K562 (cell line): ENCODE results near the gene CREB3L2. TPM values are rescaled to one million over a fixed set of nuclear protein-coding genes. Genes with fewer than 3 reads are reported as not detected.

Experiments used
- ATAC-seq: fragments of 200-7000 bp; cut with Tn5 transposase; 3 replicates; pipeline ENCODE4 v1.9.1; 2020; ENCODE audit warnings: moderate library complexity
- BruUV-seq: library from RNA; stranded (reverse); fragments of 400-500 nt; replicated peaks from 2 replicates; lab custom pipeline; 2021; lab: Mats Ljungman, UMichigan
- CTCF ChIA-PET: fragments of 300-600 bp; formaldehyde crosslinking; extraction: SDS; loops from one replicate; lab custom pipeline; 2021; ENCODE audit warnings: low intra/inter-chr PET ratio; lab: Yijun Ruan, JAX
- POLR2A ChIA-PET: fragments of 300-600, 350-650 bp; sonication (Branson Sonifier 250); formaldehyde crosslinking; extraction: SDS; loops from one replicate; lab custom pipeline; 2021; ENCODE audit warnings: antibody characterized with exemption, inconsistent platforms; lab: Yijun Ruan, JAX
- DNase-seq, 4 experiments: peaks; one replicate each; pipeline versions ENCODE4 v3.0.0 to v3.0.0-alpha.2; 2011 to 2018; ENCODE audit warnings: low spot score in 3 of 4, mixed read lengths in 3 of 4; ENCODE audit errors: extremely low read depth in 1 of 4
- FAIRE-seq: peaks from 2 replicates; lab custom pipeline; 2011; peaks lifted over from hg19 to GRCh38; lab: Jason Lieb, UNC
- H2AFZ ChIP-seq: 2 replicates; pipeline ENCODE4 v1.6.0; 2011; ENCODE audit warnings: low read depth, low read length, control low read depth, inconsistent platforms
- H3K27ac ChIP-seq: fragments of 200-600 bp; 3 replicates; pipeline ENCODE4 v1.8.0; 2011; ENCODE audit warnings: low read depth, mild to moderate bottlenecking, control low read depth, inconsistent platforms, low read length, moderate library complexity, mixed read lengths; ENCODE audit errors: extremely low read depth
- H3K27me3 ChIP-seq, 2 experiments: fragments of 300-600 bp in 1 of 2; 2 replicates in 1 of 2; 3 replicates in 1 of 2; pipeline versions ENCODE4 v1.6.0 to v1.8.0; 2011; ENCODE audit warnings: inconsistent platforms in 2 of 2, low read length in 2 of 2, mild to moderate bottlenecking in 1 of 2, mixed read lengths in 1 of 2, moderate library complexity in 1 of 2; ENCODE audit not compliant: control insufficient read depth in 2 of 2, insufficient read depth in 2 of 2
- H3K36me3 ChIP-seq: fragments of 300-600 bp; 3 replicates; pipeline ENCODE4 v1.8.0; 2011; ENCODE audit warnings: mild to moderate bottlenecking, low read length, inconsistent platforms; ENCODE audit not compliant: control insufficient read depth, insufficient read depth
- H3K4me1 ChIP-seq, 2 experiments: fragments of 200-600 bp in 1 of 2; replicated peaks in 1 of 2; 2 replicates in 1 of 2; 3 replicates in 1 of 2; pipeline versions ENCODE4 v1.5.1 to v1.8.0; 2011; ENCODE audit warnings: inconsistent platforms in 2 of 2, low read length in 2 of 2, mild to moderate bottlenecking in 1 of 2, mixed read lengths in 1 of 2, moderate library complexity in 1 of 2; ENCODE audit not compliant: control insufficient read depth in 2 of 2, insufficient read depth in 2 of 2
- H3K4me2 ChIP-seq: 2 replicates; pipeline ENCODE4 v1.6.1; 2011; ENCODE audit warnings: low read length, control low read depth, inconsistent platforms, mixed read lengths; ENCODE audit not compliant: insufficient read depth
- H3K4me3 ChIP-seq: fragments of 200-600 bp; sonication (generic), shearing (Covaris generic); 2 replicates; pipeline ENCODE4 v1.5.1; 2016; ENCODE audit warnings: control low read depth, inconsistent platforms
- H3K79me2 ChIP-seq: fragments of 200-600 bp; 3 replicates; pipeline ENCODE4 v1.8.0; 2011; ENCODE audit warnings: low read length, inconsistent platforms; ENCODE audit not compliant: control insufficient read depth, insufficient read depth
- H3K9ac ChIP-seq, 2 experiments: 2 replicates each; pipeline versions ENCODE4 v1.6.0 to v1.6.1; 2011; ENCODE audit warnings: low read depth in 2 of 2, low read length in 2 of 2, control low read depth in 1 of 2, inconsistent platforms in 1 of 2, mild to moderate bottlenecking in 1 of 2, mixed read lengths in 1 of 2; ENCODE audit not compliant: insufficient read depth in 1 of 2
- H3K9me1 ChIP-seq: one replicate; pipeline ENCODE4 v1.6.0; 2011; ENCODE audit warnings: inconsistent platforms, mild to moderate bottlenecking, low read length, moderate library complexity; ENCODE audit not compliant: control insufficient read depth, insufficient read depth
- H3K9me3 ChIP-seq: replicated peaks from 2 replicates; pipeline ENCODE4 v1.5.1; 2011; ENCODE audit warnings: low read depth, low read length, inconsistent platforms; ENCODE audit not compliant: control insufficient read depth, insufficient read depth
- H4K20me1 ChIP-seq: replicated peaks from 2 replicates; pipeline ENCODE4 v1.6.1; 2011; ENCODE audit warnings: low read length, inconsistent platforms, mixed read lengths; ENCODE audit not compliant: control insufficient read depth, insufficient read depth
- CHD1 ChIP-seq: fragments of 200-600 bp; sonication (generic); IDR thresholded peaks from one replicate; pipeline ENCODE4 v1.6.1; 2012; ENCODE audit warnings: mild to moderate bottlenecking, moderate library complexity, low read length, inconsistent platforms
- ERF ChIP-seq: fragments of 450-650 bp; formaldehyde crosslinking; IDR thresholded peaks from 2 replicates; pipeline ENCODE4 v1.4.0; 2020; ENCODE audit warnings: mild to moderate bottlenecking, mixed read lengths
- FOXM1 ChIP-seq, 2 experiments: fragments of 450-650 bp in 1 of 2; sonication (generic) in 1 of 2; formaldehyde crosslinking in 1 of 2; IDR thresholded peaks; 2 replicates each; pipeline versions ENCODE4 v1.6.1 to v1.9.0; 2017 to 2022; ENCODE audit warnings: low read depth in 2 of 2, mild to moderate bottlenecking in 2 of 2, missing genetic modification reagents in 1 of 2, moderate library complexity in 1 of 2
- NCOA6 ChIP-seq: fragments of 450-650 bp; IDR thresholded peaks from 2 replicates; pipeline ENCODE4 v1.6.1; 2017; ENCODE audit warnings: mild to moderate bottlenecking
- PKNOX1 ChIP-seq: fragments of 450-650 bp; IDR thresholded peaks from 2 replicates; pipeline ENCODE4 v1.6.1; 2016
- PRDM10 ChIP-seq: fragments of 450-650 bp; IDR thresholded peaks from 2 replicates; pipeline ENCODE4 v1.6.1; 2018; ENCODE audit not compliant: partially characterized antibody
- RBM22 ChIP-seq: fragments of 200-400 bp; formaldehyde crosslinking; IDR thresholded peaks from 2 replicates; pipeline ENCODE4 v1.6.1; 2018; ENCODE audit warnings: low read length, low read depth; ENCODE audit not compliant: poor library complexity, severe bottlenecking
- RUNX1 ChIP-seq: sonication (generic); IDR thresholded peaks from 2 replicates; pipeline ENCODE4 v1.6.1; 2016; ENCODE audit warnings: antibody characterized with exemption, low read depth
- SMARCB1 ChIP-seq: IDR thresholded peaks from 2 replicates; pipeline ENCODE4 v1.6.1; 2011; ENCODE audit warnings: improper control_type of control experiment, low read depth; ENCODE audit not compliant: insufficient read length
- WGBS: fragments of 100-300 bp; shearing (Covaris generic); methylation state at CpG from one replicate; pipeline ENCODE4 v1.1.6; 2016; ENCODE audit warnings: low coverage, mixed read lengths; ENCODE audit not compliant: insufficient coverage; ENCODE audit errors: missing lambda C conversion rate; 5-methylcytosine and 5-hydroxymethylcytosine counted together
- in situ Hi-C: fragments of 300-500 bp; cut with MboI; formaldehyde crosslinking; loops from 4 replicates; pipeline ENCODE4 v1.15.0; 2018; ENCODE audit warnings: inconsistent platforms, mixed read lengths
- intact Hi-C: fragments of 100-400 bp; cut with micrococcal nuclease; formaldehyde crosslinking; loops from 2 replicates; pipeline ENCODE4 v1.14.2; 2022
- polyA plus RNA-seq, 8 experiments: library from polyadenylated mRNA; depleted of rRNA in 4 of 8; stranded (reverse) in 5 of 8; unstranded in 3 of 8; fragments of >200 nt; fragmentation: Nextera tagmentation in 2 of 8; fragmentation: Illumina TruSeq in 1 of 8; extraction: Ambion mirVana in 2 of 8; extraction: Trizol in 1 of 8; gene quantifications; 2 replicates each; pipeline versions ENCODE4 v1.2.1 to v1.2.3, GENCODE V29; 2011 to 2014; ENCODE audit warnings: inconsistent platforms in 1 of 8, missing spikeins in 1 of 8
- total RNA-seq, 7 experiments: library from RNA; depleted of rRNA in 6 of 7; stranded (reverse); fragments of >200 nt in 6 of 7; fragmentation: Illumina TruSeq in 2 of 7; extraction: Trizol in 2 of 7; gene quantifications; 2 replicates each; pipeline versions ENCODE4 v1.2.1 to v1.2.3, GENCODE V29; 2011 to 2021; ENCODE audit warnings: low replicate concordance in 1 of 7
- TF ChIP-seq, protein P1 (sequence below): fragments of 450-650 bp; formaldehyde crosslinking; IDR thresholded peaks from 2 replicates; pipeline ENCODE4 v1.4.0; 2022; ENCODE audit warnings: missing genetic modification characterization

Gene CREB3L2
- total and polyA plus RNA-seq, 9 of the 15 experiments (the other 6 are each of a cell fraction or from before 2014, with no cell fraction given): 7.1 to 45.6 (median 15.8) TPM

GRCh38 chr7:137853053-137853452 is 148.8 kb downstream of the CREB3L2 start:
- ATAC-seq: no peak
- H3K36me3 ChIP-seq: no peaks in the 10 kb centered on the region
- TF ChIP-seq ERF (CRISPR knock-in tag) (no peak), CHD1 (no peak), PKNOX1 (no peak), RBM22 (no peak)
- H3K4me3 ChIP-seq: no peak overlapping the region
- no peaks in the 10 kb centered on the region for H3K79me2 ChIP-seq
- BruUV-seq: no TSS peak
- intact Hi-C loops (no loop called here), in situ Hi-C loops (no loop called here)
- peaks cover 8 to 9% of the 10 kb centered on the region in 2 experiments; a peak in 3 of 5 replicates for H3K27me3 ChIP-seq
- no peak overlapping the region for H2AFZ ChIP-seq
- no peak overlapping the region for H3K9ac ChIP-seq
- POLR2A ChIA-PET: interaction anchor here (0.7 to 1.5 kb wide), 2 partner anchors 9 to 26 kb away, joined by 3 to 4 read pairs; no protein-coding TSS in a partner anchor
- WGBS: 27% methylated on average over 1 of the region's 1 CpG
- CTCF ChIA-PET: no interaction called here
- DNase-seq: no peak
- no peaks in the 10 kb centered on the region for H4K20me1 ChIP-seq
- no peak for FAIRE-seq
- no peak overlapping the region for H3K4me2 ChIP-seq
- H3K9me1 ChIP-seq: no peaks in the 10 kb centered on the region
- no peaks in the 10 kb centered on the region for H3K9me3 ChIP-seq
- no peaks in the 10 kb centered on the region for H3K4me1 ChIP-seq
- H3K27ac ChIP-seq: no peak overlapping the region

DNA sequence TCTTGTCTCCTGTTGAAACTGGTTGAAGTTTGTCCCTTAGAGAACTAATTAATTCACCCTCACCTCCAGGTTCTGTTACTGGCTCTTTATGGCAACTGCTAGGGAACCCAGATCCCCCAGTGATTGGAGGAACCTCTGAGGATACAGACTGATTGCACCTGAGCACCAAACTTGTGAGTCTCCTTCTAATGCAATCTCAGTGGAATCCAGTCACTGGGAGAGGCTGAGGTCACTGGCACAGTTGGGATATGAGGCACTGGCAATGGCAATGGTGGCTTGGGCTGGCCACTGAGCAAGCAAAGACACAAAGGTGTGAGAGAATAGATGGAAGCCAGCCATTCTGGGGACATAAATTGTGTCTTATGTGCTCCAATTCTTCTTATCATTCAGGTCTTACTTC is 149.8 kb downstream of the CREB3L2 start:
- H2AFZ ChIP-seq: no peak overlapping the region
- intact Hi-C loops (no loop called here), in situ Hi-C loops (no loop called here)
- FAIRE-seq (no peak), ATAC-seq (no peak), DNase-seq (no peak)
- ChIA-PET POLR2A (interaction anchor here (0.7 kb wide), 1 partner anchor 27 kb away, joined by 3 read pairs; no protein-coding TSS in a partner anchor), CTCF (no interaction called here)
- no peaks in the 10 kb centered on the region for H3K79me2 ChIP-seq
- no peaks in the 10 kb centered on the region for H3K36me3 ChIP-seq
- BruUV-seq: no TSS peak
- no peak overlapping the region for H3K4me3 ChIP-seq
- H3K27ac ChIP-seq: no peak overlapping the region
- no peak overlapping the region for H3K4me2 ChIP-seq
- no peaks in the 10 kb centered on the region for H3K9me3 ChIP-seq
- no peaks in the 10 kb centered on the region for H4K20me1 ChIP-seq
- peaks cover 0 to 4% of the 10 kb centered on the region in 2 experiments; a peak in 1 of 5 replicates for H3K4me1 ChIP-seq
- H3K27me3 ChIP-seq: peaks cover 18% of the 10 kb centered on the region in 2 experiments; a peak in 3 of 5 replicates
- H3K9me1 ChIP-seq: no peaks in the 10 kb centered on the region
- no peak overlapping the region for H3K9ac ChIP-seq
- TF ChIP-seq RUNX1 (no peak), NCOA6 (no peak), SMARCB1 (no peak), PRDM10 (no peak), FOXM1 (IDR thresholded peaks at IDR 0.05; ENCODE audit: low read depth) (no peak), FOXM1 (CRISPR knock-in tag; IDR thresholded peaks at IDR 0.05; ENCODE audit: low read depth) (no peak)
- TF ChIP-seq, protein P1, sequence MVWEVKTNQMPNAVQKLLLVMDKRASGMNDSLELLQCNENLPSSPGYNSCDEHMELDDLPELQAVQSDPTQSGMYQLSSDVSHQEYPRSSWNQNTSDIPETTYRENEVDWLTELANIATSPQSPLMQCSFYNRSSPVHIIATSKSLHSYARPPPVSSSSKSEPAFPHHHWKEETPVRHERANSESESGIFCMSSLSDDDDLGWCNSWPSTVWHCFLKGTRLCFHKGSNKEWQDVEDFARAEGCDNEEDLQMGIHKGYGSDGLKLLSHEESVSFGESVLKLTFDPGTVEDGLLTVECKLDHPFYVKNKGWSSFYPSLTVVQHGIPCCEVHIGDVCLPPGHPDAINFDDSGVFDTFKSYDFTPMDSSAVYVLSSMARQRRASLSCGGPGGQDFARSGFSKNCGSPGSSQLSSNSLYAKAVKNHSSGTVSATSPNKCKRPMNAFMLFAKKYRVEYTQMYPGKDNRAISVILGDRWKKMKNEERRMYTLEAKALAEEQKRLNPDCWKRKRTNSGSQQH (CRISPR knock-in tag): no peak
